Astrocyte of the cerebellum (primary cell): Measurements from ENCODE around the gene ARPP21.

ENCODE experiments used
- DNase-seq: peaks from one replicate; pipeline ENCODE4 v3.0.0-alpha.2; 2011; ENCODE audit warnings: low read depth
- H3K4me3 ChIP-seq: 2 replicates; pipeline ENCODE4 v1.5.1; 2011; ENCODE audit warnings: mild to moderate bottlenecking, low read depth, low read length, moderate library complexity
- CTCF ChIP-seq: IDR thresholded peaks from 2 replicates; pipeline ENCODE4 v1.5.1; 2012; ENCODE audit warnings: low read length, low read depth, moderate library complexity, mild to moderate bottlenecking; ENCODE audit errors: missing control alignments
- in situ Hi-C: cut with HindIII; loops from 2 replicates; pipeline ENCODE4 v1.10.0; 2017; ENCODE audit warnings: low sequenced_read_pairs

ARPP21 gene

GRCh38 chr3:35737080-35737479 lies 97.8 kb downstream of the ARPP21 start:
- in situ Hi-C loops: no loop called here
- H3K4me3 ChIP-seq: no peak overlapping the region
- no peak for DNase-seq
- no peak for TF ChIP-seq CTCF

GRCh38 chr3:35737527-35737926 lies 98.2 kb downstream of the ARPP21 start:
- H3K4me3 ChIP-seq: no peak overlapping the region
- in situ Hi-C loops: no loop called here
- no peak for DNase-seq
- no peak for TF ChIP-seq CTCF

GRCh38 chr3:35737934-35738706 lies 98.8 kb downstream of the ARPP21 start:
- in situ Hi-C loops: no loop called here
- no peak for TF ChIP-seq CTCF
- DNase-seq: no peak
- H3K4me3 ChIP-seq: no peak overlapping the region

- DNase-seq: no peak
- H3K4me3 ChIP-seq: no peak overlapping the region
- no peak for TF ChIP-seq CTCF
- in situ Hi-C loops: no loop called here
Observed at GRCh38 chr3:35739181-35739809, 100.0 kb downstream of the ARPP21 start.

GRCh38 chr3:35739964-35740527 lies 100.7 kb downstream of the ARPP21 start:
- no peak overlapping the region for H3K4me3 ChIP-seq
- in situ Hi-C loops: no loop called here
- DNase-seq: no peak
- no peak for TF ChIP-seq CTCF

GRCh38 chr3:35743218-35743617 lies 103.9 kb downstream of the ARPP21 start:
- TF ChIP-seq CTCF: no peak
- in situ Hi-C loops: no loop called here
- DNase-seq: no peak
- H3K4me3 ChIP-seq: no peak overlapping the region
